GM18858 (cell line): Measurements from ENCODE around the gene QSOX1.
"Not testable (repeated sequence)": the region's sequence is repeated elsewhere in the genome, so short reads cannot be mapped to it uniquely, and the experiment has no call there.

Experiments
- ATAC-seq: cut with Tn5 transposase; IDR thresholded peaks from one replicate; pipeline ENCODE4 v1.9.1; 2021; ENCODE audit not compliant: unreplicated experiment

QSOX1 gene

DNA sequence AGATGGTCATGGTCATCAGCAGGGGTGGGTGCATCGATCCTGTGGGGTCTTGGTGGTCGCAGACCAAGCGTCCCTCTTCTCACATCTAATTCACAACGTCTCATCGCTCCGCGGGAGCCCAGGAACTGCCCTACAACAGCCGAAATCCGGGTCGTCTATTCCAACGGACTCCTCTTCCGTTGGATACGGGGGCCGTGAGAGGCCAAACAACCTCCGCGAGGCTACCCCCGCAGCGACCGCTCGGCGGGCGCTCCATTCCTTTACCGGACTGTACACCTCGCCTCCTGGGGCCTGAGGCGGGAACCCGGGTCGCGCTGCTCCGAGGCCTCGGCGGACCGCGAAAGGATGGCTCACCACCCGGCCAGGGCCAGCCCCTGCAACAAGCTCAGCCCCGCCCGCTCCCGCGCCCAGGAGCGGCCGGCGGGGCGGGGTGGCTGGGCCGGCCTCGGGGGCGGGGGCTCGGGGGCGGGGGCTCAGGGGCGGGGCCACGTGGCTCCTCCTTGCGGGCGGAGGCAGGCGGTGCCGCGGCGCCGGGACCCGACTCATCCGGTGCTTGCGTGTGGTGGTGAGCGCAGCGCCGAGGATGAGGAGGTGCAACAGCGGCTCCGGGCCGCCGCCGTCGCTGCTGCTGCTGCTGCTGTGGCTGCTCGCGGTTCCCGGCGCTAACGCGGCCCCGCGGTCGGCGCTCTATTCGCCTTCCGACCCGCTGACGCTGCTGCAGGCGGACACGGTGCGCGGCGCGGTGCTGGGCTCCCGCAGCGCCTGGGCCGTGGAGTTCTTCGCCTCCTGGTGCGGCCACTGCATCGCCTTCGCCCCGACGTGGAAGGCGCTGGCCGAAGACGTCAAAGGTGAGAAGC is at the start of gene QSOX1:
Gene QSOX1, plus strand, starts transcription at position 545 of the 857 bp plus-strand sequence. Its CDS starts 39 bp downstream, at position 584.
- peak; percentile 81 for ATAC-seq

DNA sequence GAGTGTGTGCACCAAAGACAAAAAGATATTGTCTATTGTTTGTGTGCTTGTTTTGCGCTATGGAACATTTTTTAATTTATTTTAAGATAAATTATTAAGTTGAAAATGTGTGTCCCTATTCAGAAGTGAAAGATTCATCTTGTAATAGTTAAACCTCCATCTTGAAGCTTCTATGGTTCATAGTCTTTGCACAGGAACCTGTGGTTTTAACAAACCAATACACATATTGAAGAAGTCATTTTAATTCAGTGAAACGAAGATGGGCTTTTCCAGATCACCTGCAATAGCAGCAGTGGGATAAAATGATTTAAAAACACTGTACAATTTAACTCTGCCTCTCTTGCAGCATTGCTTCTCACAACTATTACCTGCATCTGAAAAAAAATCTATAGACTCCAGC is 42.6 kb upstream of the QSOX1 start:
- ATAC-seq = no peak

GRCh38 chr1:180112984-180113647 is 41.6 kb upstream of the QSOX1 start:
- no peak for ATAC-seq

DNA sequence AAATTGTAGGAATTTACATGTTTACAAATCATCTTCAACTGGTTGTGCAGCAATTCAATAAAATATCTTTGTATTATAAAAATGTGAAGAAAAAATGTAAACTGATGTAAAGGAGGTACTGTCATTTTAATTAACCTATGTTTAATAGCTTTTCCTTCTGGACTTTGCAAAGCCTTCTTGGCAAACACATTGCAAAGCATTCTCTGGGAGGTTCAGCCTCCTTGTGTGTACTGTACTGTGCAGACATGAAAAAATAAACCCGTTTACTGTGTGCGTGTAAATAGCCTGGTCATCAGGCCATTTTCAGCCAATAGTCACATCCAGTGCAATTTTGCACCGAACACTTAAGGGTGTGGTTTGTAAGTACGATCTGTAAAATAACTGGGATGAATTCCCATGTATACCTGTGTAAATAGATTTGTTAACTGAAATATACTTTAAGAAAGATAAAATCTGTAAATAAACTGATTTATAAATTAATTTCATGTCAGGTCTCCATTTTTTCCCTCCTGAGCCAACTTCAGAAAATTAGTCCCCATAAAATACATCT is 40.2 kb upstream of the QSOX1 start:
- no peak for ATAC-seq

DNA sequence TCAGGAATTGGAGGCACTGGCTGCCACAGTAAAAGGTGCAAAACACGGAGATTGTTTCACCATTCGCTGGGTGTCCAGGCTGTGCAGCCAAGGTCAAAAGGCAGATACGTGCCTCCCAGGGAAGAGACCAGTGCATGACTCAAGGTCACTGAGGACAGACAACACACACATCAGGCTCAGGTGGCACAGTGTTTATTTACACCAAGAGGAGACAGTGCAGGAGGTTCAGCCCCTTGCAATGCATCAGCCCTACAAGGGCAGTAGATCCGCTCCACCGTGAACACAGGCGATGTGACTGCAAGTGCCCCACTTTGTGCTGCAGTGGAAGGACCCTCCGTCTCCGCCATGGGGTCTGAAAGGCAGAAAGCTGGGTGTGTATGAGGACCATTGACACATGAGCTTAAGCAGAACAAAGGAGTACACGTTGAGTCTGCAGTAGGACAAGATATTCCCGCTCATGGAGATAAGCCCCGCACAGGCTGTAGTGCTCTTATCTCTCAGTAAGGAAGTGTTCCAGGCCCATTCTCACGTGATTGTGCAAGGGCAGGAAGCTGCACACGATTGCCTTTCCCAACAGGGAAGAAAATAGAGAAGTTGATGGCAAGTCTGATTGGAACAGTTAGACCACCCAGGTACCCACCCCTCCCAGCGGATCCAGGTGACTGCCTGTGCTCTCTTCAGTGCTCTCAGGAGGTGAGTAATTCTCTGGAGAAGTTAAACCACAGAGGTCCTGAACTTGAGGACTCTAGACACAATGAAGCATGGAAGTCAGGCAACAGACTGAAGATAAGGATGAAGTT is 37.5 kb upstream of the QSOX1 start:
- no peak for ATAC-seq

GRCh38 chr1:180117764-180118116 is 36.9 kb upstream of the QSOX1 start:
- ATAC-seq = no peak

GRCh38 chr1:180119837-180120236 is 34.8 kb upstream of the QSOX1 start:
- no peak for ATAC-seq

GRCh38 chr1:180123463-180123936 is 31.2 kb upstream of the QSOX1 start:
- ATAC-seq = no peak

GRCh38 chr1:180130651-180131050 is 24.0 kb upstream of the QSOX1 start:
- no peak for ATAC-seq

DNA sequence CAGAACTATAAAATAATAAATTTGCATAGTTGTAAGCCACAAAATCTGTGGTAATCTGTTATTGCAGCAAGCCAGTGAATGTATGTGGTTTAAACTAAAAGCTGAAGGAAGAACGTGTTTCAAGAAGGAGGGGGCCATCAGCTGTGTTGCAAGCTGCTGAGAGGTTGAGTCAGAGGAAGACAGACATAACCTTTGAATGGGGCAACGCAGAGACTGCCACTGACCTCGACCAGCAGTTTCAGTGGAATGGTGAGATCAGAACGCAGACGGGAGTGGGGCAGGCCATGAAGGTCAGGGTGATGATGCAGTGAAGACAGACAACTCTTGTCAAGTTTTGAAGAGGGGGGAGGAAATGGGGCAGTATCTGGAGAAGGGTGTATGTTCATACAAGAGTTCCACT is 23.2 kb upstream of the QSOX1 start:
- ATAC-seq = no peak

DNA sequence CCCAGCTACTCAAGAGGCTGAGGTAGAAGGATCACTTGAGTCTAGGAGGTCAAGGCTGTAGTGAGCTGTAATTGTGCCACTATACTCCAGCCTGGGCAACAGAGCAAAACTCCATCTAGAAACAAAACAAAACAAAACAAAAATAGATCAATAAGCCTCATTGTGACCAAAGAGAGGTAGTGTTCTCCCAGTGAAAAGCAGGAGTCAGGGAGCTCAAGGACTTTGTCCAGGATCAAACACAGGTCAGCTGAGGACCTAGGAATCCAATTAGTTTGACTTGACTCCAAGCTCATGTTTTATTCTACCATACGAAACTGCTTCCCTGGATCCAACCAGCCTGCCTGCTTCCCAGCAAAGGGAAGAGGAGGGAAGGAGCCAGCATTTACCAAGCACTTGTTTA is 21.5 kb upstream of the QSOX1 start:
- ATAC-seq = no peak

GRCh38 chr1:180133688-180134087 is 21.0 kb upstream of the QSOX1 start:
- not testable (repeated sequence) for ATAC-seq

- no peak for ATAC-seq
Observed at GRCh38 chr1:180135535-180135934, 19.1 kb upstream of the QSOX1 start.

- ATAC-seq = no peak
Observed at GRCh38 chr1:180136331-180136967, 18.2 kb upstream of the QSOX1 start.

DNA sequence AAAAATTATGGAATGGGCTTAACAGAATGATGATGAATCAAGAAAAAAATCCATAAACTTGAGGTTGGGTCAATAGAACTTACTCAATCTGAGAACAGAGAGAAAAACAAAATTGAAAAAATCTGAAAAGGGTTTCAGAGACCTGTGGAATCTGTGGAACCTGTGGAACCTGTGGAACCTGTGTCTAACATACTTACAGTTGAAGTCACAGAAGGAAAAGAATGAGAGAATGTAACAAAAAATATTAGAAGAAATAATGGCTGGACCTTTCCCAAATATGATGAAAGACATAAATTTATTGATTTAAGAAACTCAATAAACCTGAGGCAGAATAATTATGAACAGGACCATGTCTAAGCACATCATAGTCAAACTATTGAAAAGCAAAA is 17.7 kb upstream of the QSOX1 start:
- ATAC-seq = no peak

DNA sequence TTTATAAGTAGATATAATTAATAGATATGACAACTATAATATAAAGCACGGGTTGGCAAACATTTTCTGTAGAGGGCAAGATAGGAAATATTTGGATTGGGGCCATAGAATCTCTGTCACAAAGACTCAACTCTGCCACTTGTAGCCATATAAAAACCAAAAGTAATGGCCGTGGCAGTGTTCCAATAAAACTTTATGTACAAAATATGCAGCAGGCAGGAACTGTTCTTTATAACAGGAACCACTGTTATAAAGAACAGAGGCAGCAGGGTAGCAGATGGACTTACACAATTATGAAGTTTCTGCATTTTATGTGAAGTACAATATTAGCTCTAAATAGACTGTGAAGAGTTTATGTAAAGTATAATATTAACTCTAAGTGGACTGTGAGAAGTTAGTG is 16.9 kb upstream of the QSOX1 start:
- no peak for ATAC-seq

DNA sequence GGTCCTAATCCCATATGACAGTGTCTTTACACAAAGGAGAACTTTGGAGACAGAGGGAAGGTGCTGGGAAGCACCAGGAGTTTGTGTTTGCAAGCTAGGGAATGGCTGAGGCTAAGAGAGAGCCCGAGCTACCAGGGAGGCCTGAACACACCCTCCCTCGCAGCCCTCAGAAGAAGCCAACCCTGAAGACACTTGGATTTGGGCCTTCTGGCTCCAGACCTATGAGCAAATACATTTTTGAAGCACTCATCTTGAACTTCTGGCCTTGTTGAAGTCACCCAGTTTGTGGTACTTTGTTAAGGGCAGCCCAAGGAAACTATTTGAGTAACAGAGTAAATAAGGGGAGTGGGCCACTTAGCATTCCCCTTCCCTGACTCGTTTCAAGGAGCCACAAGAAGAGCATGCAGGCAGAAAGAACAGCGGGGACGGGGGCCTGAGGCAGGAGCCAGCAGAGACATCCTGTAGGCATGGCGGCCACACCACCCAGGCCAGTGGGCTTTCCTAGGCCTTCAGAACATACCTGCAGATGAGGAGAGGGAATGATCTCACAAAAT is 13.2 kb upstream of the QSOX1 start:
- ATAC-seq = no peak

GRCh38 chr1:180143359-180143758 is 11.3 kb upstream of the QSOX1 start:
- no peak for ATAC-seq

DNA sequence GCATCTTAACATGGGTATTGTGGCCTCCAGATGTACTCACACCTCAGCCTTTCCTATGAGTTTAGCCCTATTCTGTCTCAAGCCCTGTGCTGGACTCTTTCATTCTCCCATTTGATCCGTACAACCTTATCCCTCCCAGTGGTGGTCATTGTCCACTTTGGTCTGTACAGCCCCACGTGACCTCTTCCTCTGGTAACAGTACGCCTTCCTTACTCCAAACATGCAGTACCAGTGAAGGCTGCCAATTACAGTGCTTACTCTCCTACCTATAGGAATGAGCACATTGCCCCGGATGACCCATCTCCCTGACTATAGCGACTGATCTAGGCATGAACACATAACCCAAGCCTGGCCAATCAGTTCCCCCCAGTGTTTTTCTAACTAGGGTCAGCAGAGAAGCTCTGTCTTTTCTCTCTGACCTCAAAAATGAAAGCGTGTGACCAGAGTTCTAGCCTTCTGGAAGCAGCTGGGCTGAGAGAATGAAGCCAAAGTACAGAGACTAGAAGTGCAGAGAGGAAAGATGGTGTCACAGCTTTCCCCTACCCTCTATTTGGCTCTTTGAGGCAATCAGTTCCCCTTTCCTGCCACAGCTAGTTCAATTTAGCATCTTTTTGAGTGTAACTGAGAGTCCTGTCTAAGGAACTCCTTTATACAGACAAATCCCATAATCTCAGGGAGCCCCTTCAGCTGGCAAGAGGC is 9.9 kb upstream of the QSOX1 start:
- ATAC-seq = no peak

GRCh38 chr1:180145446-180145845 is 9.2 kb upstream of the QSOX1 start:
- ATAC-seq = no peak
